DOHH2 (cell line): ENCODE measurements around the gene TPRX2.

Experiments
- EZH2phosphoT487 ChIP-seq: fragments of 200-600 bp; sonication (generic); IDR thresholded peaks from 2 replicates; pipeline ENCODE4 v1.6.1; 2017; ENCODE audit warnings: borderline replicate concordance, mild to moderate bottlenecking, antibody characterized with exemption, low read length, moderate library complexity, mixed read lengths
- TF ChIP-seq, protein P1 (sequence below): fragments of 200-600 bp; sonication (generic); IDR thresholded peaks from one replicate; pipeline ENCODE4 v1.5.1; 2014; ENCODE audit warnings: antibody characterized with exemption, mild to moderate bottlenecking, low read depth, low read length; ENCODE audit not compliant: poor library complexity, severe bottlenecking

DNA sequence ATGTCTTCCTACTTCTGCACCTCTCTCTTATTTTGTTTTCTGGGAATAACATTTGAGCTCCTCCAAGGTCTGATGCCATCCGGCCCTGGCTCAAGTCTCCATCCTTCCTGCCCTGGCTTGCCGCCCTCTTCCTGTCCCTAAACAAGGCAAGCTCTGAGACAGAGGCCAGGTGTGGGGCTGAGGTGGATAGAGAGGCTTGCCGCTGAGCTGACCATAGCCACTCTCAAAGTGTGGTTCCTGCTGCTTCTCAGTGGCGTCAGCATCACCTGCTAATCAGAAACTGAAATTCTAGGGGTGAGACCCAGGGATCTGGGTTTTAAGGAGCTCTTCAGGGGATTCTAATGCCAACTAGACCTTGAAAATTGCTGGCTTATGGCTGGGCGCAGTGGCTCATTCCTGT is 6.0 kb upstream of the TPRX2 start:
- TF ChIP-seq, protein P1, sequence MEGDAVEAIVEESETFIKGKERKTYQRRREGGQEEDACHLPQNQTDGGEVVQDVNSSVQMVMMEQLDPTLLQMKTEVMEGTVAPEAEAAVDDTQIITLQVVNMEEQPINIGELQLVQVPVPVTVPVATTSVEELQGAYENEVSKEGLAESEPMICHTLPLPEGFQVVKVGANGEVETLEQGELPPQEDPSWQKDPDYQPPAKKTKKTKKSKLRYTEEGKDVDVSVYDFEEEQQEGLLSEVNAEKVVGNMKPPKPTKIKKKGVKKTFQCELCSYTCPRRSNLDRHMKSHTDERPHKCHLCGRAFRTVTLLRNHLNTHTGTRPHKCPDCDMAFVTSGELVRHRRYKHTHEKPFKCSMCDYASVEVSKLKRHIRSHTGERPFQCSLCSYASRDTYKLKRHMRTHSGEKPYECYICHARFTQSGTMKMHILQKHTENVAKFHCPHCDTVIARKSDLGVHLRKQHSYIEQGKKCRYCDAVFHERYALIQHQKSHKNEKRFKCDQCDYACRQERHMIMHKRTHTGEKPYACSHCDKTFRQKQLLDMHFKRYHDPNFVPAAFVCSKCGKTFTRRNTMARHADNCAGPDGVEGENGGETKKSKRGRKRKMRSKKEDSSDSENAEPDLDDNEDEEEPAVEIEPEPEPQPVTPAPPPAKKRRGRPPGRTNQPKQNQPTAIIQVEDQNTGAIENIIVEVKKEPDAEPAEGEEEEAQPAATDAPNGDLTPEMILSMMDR = no peak
- no peak for TF ChIP-seq EZH2phosphoT487
